Sigmoid colon (tissue), 4 donors: ENCODE measurements around the gene DSCAML1.

Experiments used
- EP300 ChIP-seq, 4 donors: sonication (generic); formaldehyde crosslinking; IDR thresholded peaks; one replicate each; pipeline ENCODE4 v1.6.1; 2017; ENCODE audit warnings: antibody characterized with exemption in 4 of 4
- POLR2AphosphoS5 ChIP-seq, 4 donors: sonication (generic); formaldehyde crosslinking; IDR thresholded peaks; one replicate each; pipeline ENCODE4 v1.6.1; 2017; ENCODE audit warnings: antibody characterized with exemption in 4 of 4
- TF ChIP-seq, protein P1 (sequence below), 4 experiments: fragments of 450-650 bp in 3 of 4; fragments of 200-600 bp in 1 of 4; IDR thresholded peaks; one replicate each; pipeline ENCODE4 v1.5.1; 2016 to 2019; ENCODE audit warnings: antibody characterized with exemption in 4 of 4, mild to moderate bottlenecking in 3 of 4, moderate library complexity in 2 of 4

DNA sequence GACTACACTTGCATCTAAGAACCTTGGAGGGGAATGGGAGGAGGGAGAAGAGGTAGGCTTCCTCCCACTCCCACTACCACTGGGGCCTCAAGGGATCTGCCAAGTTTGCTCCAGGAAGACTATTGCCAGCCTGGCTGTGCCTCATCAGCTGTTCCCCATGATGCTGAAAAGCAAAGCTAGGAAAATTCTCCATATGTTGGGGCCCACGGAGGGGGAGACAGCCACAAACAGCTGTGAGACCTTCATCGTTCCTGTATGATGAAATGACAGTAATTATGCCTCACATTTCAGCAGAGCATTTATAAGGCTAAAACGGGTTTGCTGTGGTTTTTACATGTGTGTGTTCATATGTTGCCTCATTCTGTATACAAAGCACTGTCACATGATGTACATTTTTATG is 6.7 kb downstream of the DSCAML1 start:
- TF ChIP-seq, protein P1, sequence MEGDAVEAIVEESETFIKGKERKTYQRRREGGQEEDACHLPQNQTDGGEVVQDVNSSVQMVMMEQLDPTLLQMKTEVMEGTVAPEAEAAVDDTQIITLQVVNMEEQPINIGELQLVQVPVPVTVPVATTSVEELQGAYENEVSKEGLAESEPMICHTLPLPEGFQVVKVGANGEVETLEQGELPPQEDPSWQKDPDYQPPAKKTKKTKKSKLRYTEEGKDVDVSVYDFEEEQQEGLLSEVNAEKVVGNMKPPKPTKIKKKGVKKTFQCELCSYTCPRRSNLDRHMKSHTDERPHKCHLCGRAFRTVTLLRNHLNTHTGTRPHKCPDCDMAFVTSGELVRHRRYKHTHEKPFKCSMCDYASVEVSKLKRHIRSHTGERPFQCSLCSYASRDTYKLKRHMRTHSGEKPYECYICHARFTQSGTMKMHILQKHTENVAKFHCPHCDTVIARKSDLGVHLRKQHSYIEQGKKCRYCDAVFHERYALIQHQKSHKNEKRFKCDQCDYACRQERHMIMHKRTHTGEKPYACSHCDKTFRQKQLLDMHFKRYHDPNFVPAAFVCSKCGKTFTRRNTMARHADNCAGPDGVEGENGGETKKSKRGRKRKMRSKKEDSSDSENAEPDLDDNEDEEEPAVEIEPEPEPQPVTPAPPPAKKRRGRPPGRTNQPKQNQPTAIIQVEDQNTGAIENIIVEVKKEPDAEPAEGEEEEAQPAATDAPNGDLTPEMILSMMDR (IDR thresholded peaks at IDR 0.05), result no peak
- TF ChIP-seq POLR2AphosphoS5 (IDR thresholded peaks at IDR 0.05) (no peak), EP300 (IDR thresholded peaks at IDR 0.05) (no peak)
